ENCODE measurements around the gene SLC5A2.
"Not testable (repeated sequence)": the region's sequence is repeated elsewhere in the genome, so short reads cannot be mapped to it uniquely, and the experiment has no call there.

Gene SLC5A2

GRCh38 chr16:31484048-31484447 lies 1.1 kb downstream of the SLC5A2 start:
- not testable (repeated sequence) for H3K27ac ChIP-seq (ENCODE audit: low read length, poor library complexity, severe bottlenecking); H2BK5ac ChIP-seq (ENCODE audit: low read depth, low read length, poor library complexity, severe bottlenecking); H3K9ac ChIP-seq (ENCODE audit: low read length); H4K91ac ChIP-seq (ENCODE audit: low read length); H3K79me1 ChIP-seq (replicated peaks; ENCODE audit: low read length, poor library complexity, severe bottlenecking); DNase-seq; H2AK5ac ChIP-seq (ENCODE audit: low read length, severe bottlenecking); H3K14ac ChIP-seq (ENCODE audit: low read length in 2 of 2); H2BK120ac ChIP-seq (ENCODE audit: low read depth, low read length); H3K4me3 ChIP-seq (ENCODE audit: insufficient read depth in 1 of 2, low read depth in 1 of 2, low read length in 2 of 2); H2BK12ac ChIP-seq (ENCODE audit: low read length in 2 of 2); H3K23ac ChIP-seq (ENCODE audit: low read length in 2 of 2); H4K8ac ChIP-seq (ENCODE audit: low read length); H3K4ac ChIP-seq (ENCODE audit: low read depth in 1 of 2, low read length in 2 of 2); H3K9me3 ChIP-seq (ENCODE audit: control insufficient read depth, low read length); H3K4me2 ChIP-seq (ENCODE audit: low read length, poor library complexity, severe bottlenecking); H2AFZ ChIP-seq (ENCODE audit: low read depth, low read length); H3K18ac ChIP-seq (ENCODE audit: low read depth in 1 of 2, low read length in 2 of 2); H2BK15ac ChIP-seq (ENCODE audit: low read depth, poor library complexity, severe bottlenecking)
- Histone ChIP-seq H3K36me3 (ENCODE audit: control insufficient read depth in 1 of 2, insufficient read depth in 2 of 2, low read depth in 1 of 2, low read length in 2 of 2) (peaks cover 4 to 12% of the 10 kb centered on the region in 2 experiments), H3K4me1 (ENCODE audit: control insufficient read depth, insufficient read depth, low read depth, low read length) (peaks cover 46% of the 10 kb centered on the region), H3K27me3 (ENCODE audit: control insufficient read depth in 1 of 2, insufficient read depth in 1 of 2, low read length in 2 of 2) (peaks cover 0 to 71% of the 10 kb centered on the region in 2 experiments)
- WGBS: no CpG with 5 or more reads among the region's 4 CpGs

DNA sequence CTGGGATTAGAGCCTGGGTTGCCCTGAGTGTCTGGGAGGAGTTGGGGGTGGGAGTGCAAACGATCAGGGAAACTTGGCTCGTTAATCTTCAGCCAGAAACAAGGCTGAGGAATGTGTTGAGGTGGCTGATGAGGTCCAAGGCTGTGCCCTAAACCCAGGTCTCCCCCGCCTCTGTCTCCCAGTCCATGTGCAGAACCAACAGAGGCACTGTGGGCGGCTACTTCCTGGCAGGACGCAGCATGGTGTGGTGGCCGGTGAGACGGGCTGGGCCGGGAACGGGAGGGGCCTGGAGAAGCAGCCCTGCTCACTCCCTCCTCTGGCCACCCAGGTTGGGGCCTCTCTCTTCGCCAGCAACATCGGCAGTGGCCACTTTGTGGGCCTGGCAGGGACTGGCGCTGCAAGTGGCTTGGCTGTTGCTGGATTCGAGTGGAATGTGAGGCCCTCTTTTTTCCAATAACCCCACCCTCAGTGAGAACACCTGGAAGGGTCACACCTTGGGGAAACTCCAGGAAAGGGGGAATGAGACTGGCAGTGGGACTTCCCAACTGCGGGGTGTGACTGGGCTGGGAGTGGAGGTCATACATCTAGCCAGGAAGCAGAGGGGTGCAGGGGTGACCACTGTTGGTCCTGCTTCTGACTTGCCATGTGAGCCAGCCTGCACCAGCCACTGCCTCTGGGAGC lies 1.7 kb downstream of the SLC5A2 start:
- H3K79me1 ChIP-seq (replicated peaks; ENCODE audit: low read length, poor library complexity, severe bottlenecking): no peaks in the 10 kb centered on the region
- peaks cover 46% of the 10 kb centered on the region for H3K4me1 ChIP-seq (ENCODE audit: control insufficient read depth, insufficient read depth, low read depth, low read length)

GRCh38 chr16:31485571-31485970 lies 2.6 kb downstream of the SLC5A2 start:
- H3K27me3 ChIP-seq (ENCODE audit: control insufficient read depth in 1 of 2, insufficient read depth in 1 of 2, low read length in 2 of 2): peaks cover 0 to 72% of the 10 kb centered on the region in 2 experiments
- no peak overlapping the region for H4K91ac ChIP-seq (ENCODE audit: low read length)
- no peaks in the 10 kb centered on the region for H3K79me1 ChIP-seq (replicated peaks; ENCODE audit: low read length, poor library complexity, severe bottlenecking)
- no peak overlapping the region for H3K4me2 ChIP-seq (ENCODE audit: low read length, poor library complexity, severe bottlenecking)
- H2BK12ac ChIP-seq (ENCODE audit: low read length in 2 of 2): no peak overlapping the region
- WGBS: 94% methylated on average over 16 of the region's 17 CpGs
- H2AK5ac ChIP-seq (ENCODE audit: low read length, severe bottlenecking): peak overlapping the region; percentile 59
- no peak for DNase-seq
- no peak overlapping the region for H4K8ac ChIP-seq (ENCODE audit: low read length)
- H2BK15ac ChIP-seq (ENCODE audit: low read depth, poor library complexity, severe bottlenecking): no peak overlapping the region
- H3K18ac ChIP-seq (ENCODE audit: low read depth in 1 of 2, low read length in 2 of 2): no peak overlapping the region
- H3K36me3 ChIP-seq (ENCODE audit: control insufficient read depth in 1 of 2, insufficient read depth in 2 of 2, low read depth in 1 of 2, low read length in 2 of 2): peaks cover under 1 to 21% of the 10 kb centered on the region in 2 experiments
- no peaks in the 10 kb centered on the region for H3K9me3 ChIP-seq (ENCODE audit: control insufficient read depth, low read length)
- H2AFZ ChIP-seq (ENCODE audit: low read depth, low read length): no peak overlapping the region
- H3K27ac ChIP-seq (ENCODE audit: low read length, poor library complexity, severe bottlenecking): no peak overlapping the region
- H2BK5ac ChIP-seq (ENCODE audit: low read depth, low read length, poor library complexity, severe bottlenecking): no peak overlapping the region
- H3K4ac ChIP-seq (ENCODE audit: low read depth in 1 of 2, low read length in 2 of 2): no peak overlapping the region
- H2BK120ac ChIP-seq (ENCODE audit: low read depth, low read length): no peak overlapping the region
- H3K4me3 ChIP-seq (ENCODE audit: insufficient read depth in 1 of 2, low read depth in 1 of 2, low read length in 2 of 2): no peak overlapping the region
- peaks cover 44% of the 10 kb centered on the region for H3K4me1 ChIP-seq (ENCODE audit: control insufficient read depth, insufficient read depth, low read depth, low read length)
- H3K14ac ChIP-seq (ENCODE audit: low read length in 2 of 2): no peak overlapping the region
- no peak overlapping the region for H3K9ac ChIP-seq (ENCODE audit: low read length)
- no peak overlapping the region for H3K23ac ChIP-seq (ENCODE audit: low read length in 2 of 2)

More for the DNA sequence above, 1.7 kb downstream of the SLC5A2 start:
- no peak overlapping the region for H3K23ac ChIP-seq (ENCODE audit: low read length in 2 of 2)
- H3K4ac ChIP-seq (ENCODE audit: low read depth in 1 of 2, low read length in 2 of 2): no peak overlapping the region
- H3K36me3 ChIP-seq (ENCODE audit: control insufficient read depth in 1 of 2, insufficient read depth in 2 of 2, low read depth in 1 of 2, low read length in 2 of 2): peaks cover 0 to 12% of the 10 kb centered on the region in 2 experiments
- no peak overlapping the region for H3K9ac ChIP-seq (ENCODE audit: low read length)
- no peaks in the 10 kb centered on the region for H3K9me3 ChIP-seq (ENCODE audit: control insufficient read depth, low read length)
- H3K27me3 ChIP-seq (ENCODE audit: control insufficient read depth in 1 of 2, insufficient read depth in 1 of 2, low read length in 2 of 2): peaks cover 0 to 72% of the 10 kb centered on the region in 2 experiments
- no peak for DNase-seq
- peak overlapping the region; percentile 7 for H4K8ac ChIP-seq (ENCODE audit: low read length)
- no peak overlapping the region for H2BK120ac ChIP-seq (ENCODE audit: low read depth, low read length)
- H3K18ac ChIP-seq (ENCODE audit: low read depth in 1 of 2, low read length in 2 of 2): peak overlapping the region in 1 of 2 experiments; percentile 28
- H4K91ac ChIP-seq (ENCODE audit: low read length): no peak overlapping the region
- H3K4me2 ChIP-seq (ENCODE audit: low read length, poor library complexity, severe bottlenecking): peak overlapping the region; percentile 26
- peak overlapping the region; percentile 10 for H3K27ac ChIP-seq (ENCODE audit: low read length, poor library complexity, severe bottlenecking)
- H2AFZ ChIP-seq (ENCODE audit: low read depth, low read length): no peak overlapping the region
- no peak overlapping the region for H2BK12ac ChIP-seq (ENCODE audit: low read length in 2 of 2)
- H3K14ac ChIP-seq (ENCODE audit: low read length in 2 of 2): peak overlapping the region in 1 of 2 experiments; percentile 18
- peak overlapping the region; percentile 59 for H2AK5ac ChIP-seq (ENCODE audit: low read length, severe bottlenecking)
- 41% methylated on average over 12 of the region's 14 CpGs for WGBS
- no peak overlapping the region for H2BK5ac ChIP-seq (ENCODE audit: low read depth, low read length, poor library complexity, severe bottlenecking)
- no peak overlapping the region for H3K4me3 ChIP-seq (ENCODE audit: insufficient read depth in 1 of 2, low read depth in 1 of 2, low read length in 2 of 2)
- no peak overlapping the region for H2BK15ac ChIP-seq (ENCODE audit: low read depth, poor library complexity, severe bottlenecking)

DNA sequence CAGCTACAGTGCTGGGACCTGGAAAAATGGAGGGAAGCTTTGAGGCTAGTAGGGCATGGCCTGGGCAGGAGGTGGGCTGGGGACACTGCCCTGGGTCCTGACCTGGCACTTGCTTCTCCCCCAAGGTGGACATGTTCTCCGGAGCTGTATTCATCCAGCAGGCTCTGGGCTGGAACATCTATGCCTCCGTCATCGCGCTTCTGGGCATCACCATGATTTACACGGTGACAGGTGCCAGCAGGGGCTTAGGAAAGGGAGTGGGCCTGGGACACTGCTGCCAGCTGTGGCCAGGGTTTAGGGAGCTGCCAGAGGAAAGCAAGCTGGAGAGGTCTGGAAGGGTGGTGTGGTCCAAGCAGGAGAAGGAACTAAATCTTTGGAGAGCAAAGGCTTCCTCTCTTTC lies 3.1 kb downstream of the SLC5A2 start:
- Histone ChIP-seq H3K27me3 (ENCODE audit: control insufficient read depth in 1 of 2, insufficient read depth in 1 of 2, low read length in 2 of 2) (peaks cover 0 to 70% of the 10 kb centered on the region in 2 experiments), H3K4me3 (ENCODE audit: insufficient read depth in 1 of 2, low read depth in 1 of 2, low read length in 2 of 2) (no peak overlapping the region), H3K9me3 (ENCODE audit: control insufficient read depth, low read length) (no peaks in the 10 kb centered on the region), H2AK5ac (ENCODE audit: low read length, severe bottlenecking) (peak overlapping the region; percentile 19), H3K18ac (ENCODE audit: low read depth in 1 of 2, low read length in 2 of 2) (no peak overlapping the region), H2BK5ac (ENCODE audit: low read depth, low read length, poor library complexity, severe bottlenecking) (no peak overlapping the region), H3K9ac (ENCODE audit: low read length) (no peak overlapping the region), H3K27ac (ENCODE audit: low read length, poor library complexity, severe bottlenecking) (no peak overlapping the region), H4K91ac (ENCODE audit: low read length) (no peak overlapping the region), H3K4me2 (ENCODE audit: low read length, poor library complexity, severe bottlenecking) (no peak overlapping the region), H3K23ac (ENCODE audit: low read length in 2 of 2) (no peak overlapping the region), H2BK12ac (ENCODE audit: low read length in 2 of 2) (no peak overlapping the region), H4K8ac (ENCODE audit: low read length) (no peak overlapping the region), H2BK15ac (ENCODE audit: low read depth, poor library complexity, severe bottlenecking) (no peak overlapping the region), H3K14ac (ENCODE audit: low read length in 2 of 2) (no peak overlapping the region), H2BK120ac (ENCODE audit: low read depth, low read length) (no peak overlapping the region), H3K4ac (ENCODE audit: low read depth in 1 of 2, low read length in 2 of 2) (no peak overlapping the region), H2AFZ (ENCODE audit: low read depth, low read length) (no peak overlapping the region), H3K36me3 (ENCODE audit: control insufficient read depth in 1 of 2, insufficient read depth in 2 of 2, low read depth in 1 of 2, low read length in 2 of 2) (peaks cover 3 to 26% of the 10 kb centered on the region in 2 experiments), H3K4me1 (ENCODE audit: control insufficient read depth, insufficient read depth, low read depth, low read length) (peaks cover 44% of the 10 kb centered on the region), H3K79me1 (replicated peaks; ENCODE audit: low read length, poor library complexity, severe bottlenecking) (no peaks in the 10 kb centered on the region)
- no peak for DNase-seq
- 85% methylated on average over 5 of the region's 5 CpGs for WGBS
